K562 (cell line): ENCODE measurements around the gene ADD2. TPM values are rescaled to one million over a fixed set of nuclear protein-coding genes. Genes with fewer than 3 reads are reported as not detected.
A peak's percentile ranks its signal among the peaks of the same experiment; 100 is the strongest.

ENCODE experiments used
- ARID2 ChIP-seq: fragments of 450-650 bp; IDR thresholded peaks from 2 replicates; pipeline ENCODE4 v1.6.1; 2017; ENCODE audit warnings: antibody characterized with exemption, mild to moderate bottlenecking
- C11orf30 ChIP-seq: fragments of 450-650 bp; IDR thresholded peaks from 2 replicates; pipeline ENCODE4 v1.6.1; 2016; ENCODE audit warnings: low read depth, mild to moderate bottlenecking
- CREB3 ChIP-seq: fragments of 450-650 bp; conservative IDR thresholded peaks from 2 replicates; pipeline ENCODE4 v1.6.1; 2016; ENCODE audit warnings: missing genetic modification characterization, low read depth, mild to moderate bottlenecking, missing compliant biosample characterization, moderate library complexity
- CREBBP ChIP-seq: IDR thresholded peaks from one replicate; pipeline ENCODE4 v1.6.1; 2012; ENCODE audit warnings: low read depth, mild to moderate bottlenecking, control low read depth, inconsistent platforms, low read length
- CXXC5 ChIP-seq: fragments of 250-450 bp; sonication (Bioruptor Pico); IDR thresholded peaks from 2 replicates; pipeline ENCODE4 v1.8.0; 2022; ENCODE audit warnings: inconsistent platforms, mild to moderate bottlenecking, moderate library complexity
- DEAF1 ChIP-seq: fragments of 450-650 bp; formaldehyde crosslinking; IDR thresholded peaks from 2 replicates; pipeline ENCODE4 v1.4.0; 2020; ENCODE audit warnings: mild to moderate bottlenecking, moderate library complexity
- EP400 ChIP-seq: fragments of 450-650 bp; IDR thresholded peaks from 2 replicates; pipeline ENCODE4 v1.6.1; 2017; ENCODE audit warnings: antibody characterized with exemption, mild to moderate bottlenecking, moderate library complexity
- EWSR1 ChIP-seq: fragments of 450-650 bp; IDR thresholded peaks from 2 replicates; pipeline ENCODE4 v1.6.1; 2018; ENCODE audit warnings: borderline replicate concordance, mild to moderate bottlenecking, low read depth, moderate library complexity; ENCODE audit not compliant: partially characterized antibody
- GATA2 ChIP-seq: sonication (generic); formaldehyde crosslinking; IDR thresholded peaks from 2 replicates; pipeline ENCODE4 v1.4.0; 2020; ENCODE audit warnings: mild to moderate bottlenecking, missing genetic modification reagents
- GATAD2B ChIP-seq: fragments of 450-650 bp; IDR thresholded peaks from 2 replicates; pipeline ENCODE4 v1.6.1; 2017; ENCODE audit warnings: mild to moderate bottlenecking, borderline replicate concordance
- HNRNPL ChIP-seq: fragments of 200-400 bp; formaldehyde crosslinking; IDR thresholded peaks from 2 replicates; pipeline ENCODE4 v1.6.1; 2017; ENCODE audit warnings: low read depth, mild to moderate bottlenecking, low read length
- HNRNPLL ChIP-seq: fragments of 200-400 bp; formaldehyde crosslinking; IDR thresholded peaks from 2 replicates; pipeline ENCODE4 v1.6.1; 2017; ENCODE audit warnings: low read length, low read depth, mild to moderate bottlenecking; ENCODE audit not compliant: poor library complexity, severe bottlenecking
- NCOA2 ChIP-seq, 2 experiments: fragments of 450-650 bp; IDR thresholded peaks; 2 replicates each; pipeline ENCODE4 v1.6.1; 2018; ENCODE audit warnings: mild to moderate bottlenecking in 2 of 2, moderate library complexity in 1 of 2; ENCODE audit not compliant: partially characterized antibody in 2 of 2
- RNF2 ChIP-seq: sonication (generic); IDR thresholded peaks from 2 replicates; pipeline ENCODE4 v1.6.1; 2016
- SETDB1 ChIP-seq: IDR thresholded peaks from one replicate; pipeline ENCODE4 v1.6.1; 2012; ENCODE audit warnings: low read length, control low read depth, inconsistent platforms
- SMAD4 ChIP-seq: fragments of 250-450 bp; sonication (Bioruptor Pico); conservative IDR thresholded peaks from 2 replicates; pipeline ENCODE4 v1.8.0; 2021; ENCODE audit warnings: inconsistent platforms, mild to moderate bottlenecking, moderate library complexity
- STAT6 ChIP-seq: sonication (generic); formaldehyde crosslinking; IDR thresholded peaks from 2 replicates; pipeline ENCODE4 v1.8.1; 2023; ENCODE audit warnings: mild to moderate bottlenecking, missing genetic modification reagents
- TAF1 ChIP-seq: IDR thresholded peaks from 2 replicates; pipeline ENCODE4 v1.6.1; 2011; ENCODE audit warnings: mild to moderate bottlenecking, low read length, moderate library complexity; ENCODE audit not compliant: insufficient read depth, control insufficient read depth, severe bottlenecking; ENCODE audit errors: extremely low read depth
- VEZF1 ChIP-seq: fragments of 200-800 bp; sonication (Bioruptor generic); IDR thresholded peaks from 2 replicates; pipeline ENCODE4 v1.6.1; 2017; ENCODE audit warnings: missing genetic modification characterization, missing compliant biosample characterization
- ZBTB17 ChIP-seq: fragments of 450-650 bp; formaldehyde crosslinking; IDR thresholded peaks from 2 replicates; pipeline ENCODE4 v1.4.0; 2020; ENCODE audit warnings: mild to moderate bottlenecking
- ZNF197 ChIP-seq: fragments of 200-800 bp; sonication (Bioruptor generic); IDR thresholded peaks from 2 replicates; pipeline ENCODE4 v1.6.1; 2016; ENCODE audit warnings: low read depth, missing genetic modification characterization, missing compliant biosample characterization
- polyA plus RNA-seq, 8 experiments: library from polyadenylated mRNA; depleted of rRNA in 4 of 8; stranded (reverse) in 5 of 8; unstranded in 3 of 8; fragments of >200 nt; fragmentation: Nextera tagmentation in 2 of 8; fragmentation: Illumina TruSeq in 1 of 8; extraction: Ambion mirVana in 2 of 8; extraction: Trizol in 1 of 8; gene quantifications; 2 replicates each; pipeline versions ENCODE4 v1.2.1 to v1.2.3, GENCODE V29; 2011 to 2014; ENCODE audit warnings: inconsistent platforms in 1 of 8, missing spikeins in 1 of 8
- total RNA-seq, 7 experiments: library from RNA; depleted of rRNA in 6 of 7; stranded (reverse); fragments of >200 nt in 6 of 7; fragmentation: Illumina TruSeq in 2 of 7; extraction: Trizol in 2 of 7; gene quantifications; 2 replicates each; pipeline versions ENCODE4 v1.2.1 to v1.2.3, GENCODE V29; 2011 to 2021; ENCODE audit warnings: low replicate concordance in 1 of 7

ADD2 gene
- total and polyA plus RNA-seq, 9 of the 15 experiments (the other 6 are each of a cell fraction or from before 2014, with no cell fraction given) = 3.5 to 63.0 (median 36.2) TPM

- TF ChIP-seq STAT6 (no peak), CREB3 (tag) (peak; percentile 91; the same call in 1 of the 2 replicates), C11orf30 (peak; percentile 98), DEAF1 (CRISPR knock-in tag) (peak; percentile 68), CXXC5 (CRISPR knock-in tag) (peak; percentile 73), HNRNPL (peak; percentile 31; the same call in 1 of the 2 replicates), RNF2 (peak; percentile 98), SETDB1 (no peak), EWSR1 (no peak), GATA2 (peak; percentile 86), CREBBP (no peak), ZBTB17 (peak; percentile 80; the same call in 1 of the 2 replicates), VEZF1 (CRISPR knock-in tag) (peak; percentile 72), HNRNPLL (no peak), SMAD4 (CRISPR knock-in tag) (peak; percentile 94), GATAD2B (peak; percentile 74; the same call in 1 of the 2 replicates), EP400 (peak; percentile 82), NCOA2 (IDR thresholded peaks at IDR 0.05; ENCODE audit: partially characterized antibody in 2 of 2) (peak; percentile 49 to 55), ARID2 (no peak), ZNF197 (CRISPR knock-in tag) (peak; percentile 69; the same call in 1 of the 2 replicates), TAF1 (peak; percentile 36)
Measured at GRCh38 chr2:70686577-70687460, 81.2 kb downstream of the ADD2 start (continued).
